GM18507 (cell line): ENCODE results near the gene TMPRSS12.
A peak's percentile ranks its signal among the peaks of the same experiment; 100 is the strongest.
"Not testable (repeated sequence)": the region's sequence is repeated elsewhere in the genome, so short reads cannot be mapped to it uniquely, and the experiment has no call there.

ENCODE experiments used
- DNase-seq: peaks from one replicate; pipeline ENCODE4 v3.0.0; 2011; ENCODE audit warnings: low read depth; ENCODE audit not compliant: insufficient read length; ENCODE audit errors: extremely low spot score
- FAIRE-seq: peaks from 2 replicates; lab custom pipeline; 2011; peaks lifted over from hg19 to GRCh38; lab: Jason Lieb, UNC

TMPRSS12 gene

GRCh38 chr12:50924131-50924438, 81.4 kb downstream of the TMPRSS12 start:
- FAIRE-seq (peak; percentile 91), DNase-seq (no peak)

GRCh38 chr12:50924439-50925341, 82.0 kb downstream of the TMPRSS12 start:
- peak; percentile 42 for FAIRE-seq
- peak; percentile 38 for DNase-seq

GRCh38 chr12:50925342-50925651, 82.6 kb downstream of the TMPRSS12 start:
- FAIRE-seq (no peak), DNase-seq (no peak)

GRCh38 chr12:50925920-50926319, 83.2 kb downstream of the TMPRSS12 start:
- DNase-seq, result no peak
- FAIRE-seq, result no peak

GRCh38 chr12:50926415-50926814, 83.7 kb downstream of the TMPRSS12 start:
- FAIRE-seq (no peak), DNase-seq (no peak)

- not testable (repeated sequence) for FAIRE-seq, DNase-seq
Observed at GRCh38 chr12:50926932-50927331, 84.2 kb downstream of the TMPRSS12 start.

GRCh38 chr12:50927356-50927755, 84.6 kb downstream of the TMPRSS12 start:
- FAIRE-seq (no peak), DNase-seq (no peak)

GRCh38 chr12:50927766-50928224, 85.1 kb downstream of the TMPRSS12 start:
- FAIRE-seq, result peak; percentile 57
- DNase-seq, result no peak

- no peak for FAIRE-seq
- DNase-seq, result no peak
Observed at GRCh38 chr12:50928392-50928791, 85.7 kb downstream of the TMPRSS12 start.

GRCh38 chr12:50929831-50930230, 87.1 kb downstream of the TMPRSS12 start:
- FAIRE-seq (no peak), DNase-seq (no peak)

- FAIRE-seq, DNase-seq: not testable (repeated sequence)
Observed at GRCh38 chr12:50930477-50930876, 87.8 kb downstream of the TMPRSS12 start.

- no peak for FAIRE-seq
- no peak for DNase-seq
Observed at GRCh38 chr12:50932787-50933280, 90.1 kb downstream of the TMPRSS12 start.

- no peak for DNase-seq
- FAIRE-seq, result no peak
Observed at GRCh38 chr12:50933459-50934124, 90.9 kb downstream of the TMPRSS12 start.

GRCh38 chr12:50934371-50934851, 91.7 kb downstream of the TMPRSS12 start:
- FAIRE-seq (no peak), DNase-seq (no peak)

- FAIRE-seq, result no peak
Observed at GRCh38 chr12:50934981-50935807, 92.5 kb downstream of the TMPRSS12 start.

GRCh38 chr12:50936821-50937530, 94.2 kb downstream of the TMPRSS12 start:
- FAIRE-seq (no peak), DNase-seq (no peak)

More at GRCh38 chr12:50934981-50935807, 92.5 kb downstream of the TMPRSS12 start:
- DNase-seq, result no peak
